GM06990 (cell line): Measurements from ENCODE around the gene OPN4.
"Not testable (repeated sequence)": the region's sequence is repeated elsewhere in the genome, so short reads cannot be mapped to it uniquely, and the experiment has no call there.

Experiments
- DNase-seq: peaks from one replicate; pipeline ENCODE4 v3.0.0-alpha.2; 2011; ENCODE audit not compliant: insufficient read length; ENCODE audit errors: extremely low read depth
- H3K27me3 ChIP-seq: replicated peaks from 2 replicates; pipeline ENCODE4 v1.6.0; 2011; ENCODE audit warnings: low read length; ENCODE audit not compliant: control insufficient read depth, insufficient read depth
- H3K36me3 ChIP-seq: 2 replicates; pipeline ENCODE4 v1.5.1; 2011; ENCODE audit warnings: low read length; ENCODE audit not compliant: control insufficient read depth, insufficient read depth
- H3K4me3 ChIP-seq: replicated peaks from 2 replicates; pipeline ENCODE4 v1.5.1; 2011; ENCODE audit warnings: low read depth, mild to moderate bottlenecking, control low read depth, low read length
- CTCF ChIP-seq: IDR thresholded peaks from 2 replicates; pipeline ENCODE4 v1.5.1; 2011; ENCODE audit warnings: low read length, control low read depth, mild to moderate bottlenecking, inconsistent platforms; ENCODE audit not compliant: insufficient read depth, poor library complexity, severe bottlenecking

Gene OPN4

GRCh38 chr10:86613905-86614304 is 40.4 kb upstream of the OPN4 start:
- no peak overlapping the region for H3K4me3 ChIP-seq

DNA sequence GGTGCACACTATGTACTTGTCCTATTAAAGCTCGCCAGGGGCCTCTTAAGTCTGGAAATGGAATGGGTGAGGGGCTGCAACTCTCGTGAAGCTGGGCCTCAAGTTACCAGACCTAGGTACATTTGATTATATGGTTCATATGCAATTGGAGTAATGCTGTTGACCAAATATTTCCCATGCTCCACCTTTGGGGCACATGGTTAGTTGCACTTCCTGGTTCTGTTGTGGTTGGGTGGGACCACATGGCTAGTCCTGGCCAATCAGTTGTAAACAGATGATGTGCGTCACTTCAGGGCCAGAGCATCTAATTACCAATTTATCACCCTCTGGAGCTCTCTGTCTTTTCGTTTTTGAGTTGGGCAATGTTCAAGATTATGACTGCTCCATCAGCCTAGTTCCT is 39.5 kb upstream of the OPN4 start:
- no peak overlapping the region for H3K4me3 ChIP-seq
- no peak for TF ChIP-seq CTCF
- no peak for DNase-seq
- H3K36me3 ChIP-seq: no peaks in the 10 kb centered on the region
- no peaks in the 10 kb centered on the region for H3K27me3 ChIP-seq

More at GRCh38 chr10:86613905-86614304, 40.4 kb upstream of the OPN4 start:
- no peak for DNase-seq
- TF ChIP-seq CTCF: no peak
- no peaks in the 10 kb centered on the region for H3K36me3 ChIP-seq
- H3K27me3 ChIP-seq: no peaks in the 10 kb centered on the region

- H3K4me3 ChIP-seq, H3K36me3 ChIP-seq, H3K27me3 ChIP-seq, DNase-seq: not testable (repeated sequence)
These were observed 37.1 kb upstream of the OPN4 start for GRCh38 chr10:86617278-86617677.

DNA sequence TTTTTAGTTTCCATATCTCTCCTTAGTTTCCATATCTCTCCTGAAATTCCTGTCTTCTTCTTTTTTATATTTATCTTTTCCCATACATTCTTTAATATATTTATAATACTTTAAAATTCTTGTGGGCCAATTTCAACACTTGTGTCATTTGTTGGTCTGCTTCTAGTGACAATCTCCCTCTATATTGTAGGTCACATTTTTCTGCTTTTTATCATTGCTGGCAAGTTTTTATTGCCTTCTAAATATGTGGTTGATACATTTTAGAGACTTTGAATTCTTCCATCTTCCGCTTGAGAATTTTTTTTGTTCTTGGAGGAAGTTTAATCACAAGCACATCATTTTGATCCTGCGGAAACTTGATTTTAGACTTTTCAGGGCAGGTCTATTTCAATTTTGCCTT is 26.0 kb upstream of the OPN4 start:
- no peak for TF ChIP-seq CTCF
- no peak overlapping the region for H3K4me3 ChIP-seq
- DNase-seq: no peak
- no peaks in the 10 kb centered on the region for H3K36me3 ChIP-seq
- H3K27me3 ChIP-seq: no peaks in the 10 kb centered on the region; the same call in 1 of the 2 replicates

DNA sequence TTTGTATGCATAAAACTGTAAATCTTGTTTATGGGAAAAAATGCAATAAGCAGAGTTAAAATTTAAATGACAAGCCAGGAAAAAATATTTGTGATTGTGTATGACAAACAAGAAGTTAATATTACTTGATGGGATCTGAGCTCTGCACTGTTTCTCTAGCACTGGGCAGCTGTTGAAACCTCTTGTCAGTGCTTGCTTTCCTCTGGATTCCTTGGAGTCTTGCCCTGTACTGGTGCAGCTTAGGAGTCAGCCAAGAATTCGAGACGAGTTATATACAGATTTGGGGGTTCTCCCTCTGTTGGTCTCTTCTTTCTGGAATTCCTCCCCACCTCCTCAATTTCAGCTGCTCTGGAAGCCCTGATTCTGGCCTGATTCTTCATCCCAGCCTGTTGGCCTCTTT is 24.3 kb upstream of the OPN4 start:
- no peak for TF ChIP-seq CTCF
- Histone ChIP-seq H3K27me3 (no peaks in the 10 kb centered on the region; the same call in none of the 2 replicates), H3K36me3 (no peaks in the 10 kb centered on the region), H3K4me3 (no peak overlapping the region)
- DNase-seq: no peak

DNA sequence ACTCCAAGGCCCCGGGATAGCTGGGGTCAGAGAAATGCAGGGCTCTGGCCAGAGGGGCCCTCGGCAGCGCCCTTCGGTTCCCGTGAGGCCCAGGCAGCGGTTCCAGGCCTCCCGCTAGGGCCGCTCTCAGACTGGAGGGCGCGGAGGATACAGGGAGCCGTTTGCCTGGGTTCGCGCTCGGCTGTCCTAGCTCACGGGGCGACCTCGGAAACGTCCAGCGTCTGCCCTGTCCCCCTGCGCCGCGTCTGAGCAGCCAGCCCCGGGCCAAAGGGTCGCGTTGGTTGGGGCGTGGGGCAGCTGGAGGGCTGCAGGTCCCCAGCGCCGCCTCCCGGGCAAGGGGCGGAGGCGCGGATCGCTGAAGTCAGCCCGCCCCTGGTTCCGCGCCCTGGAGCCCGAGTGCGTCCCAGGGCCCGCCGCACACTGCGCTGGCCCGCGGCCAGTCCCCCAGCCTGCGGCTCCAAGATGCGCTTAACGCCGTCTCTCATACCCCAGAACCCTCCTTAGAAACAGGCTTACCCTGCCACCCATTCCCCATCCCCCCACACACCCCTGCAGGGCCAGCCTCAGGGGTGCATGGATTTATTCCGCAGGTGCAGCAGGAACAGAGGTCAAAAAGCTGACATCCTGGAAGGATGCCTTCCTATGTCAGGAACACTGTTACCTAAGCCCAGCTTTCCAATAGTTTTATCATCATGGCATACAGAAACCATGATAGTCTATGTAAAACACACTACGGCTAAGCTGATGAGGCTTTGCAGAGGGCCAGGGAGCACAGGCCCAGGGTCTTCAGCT is 22.1 kb upstream of the OPN4 start:
- H3K36me3 ChIP-seq: no peaks in the 10 kb centered on the region
- no peaks in the 10 kb centered on the region; the same call in 1 of the 2 replicates for H3K27me3 ChIP-seq
- no peak overlapping the region for H3K4me3 ChIP-seq
- no peak for TF ChIP-seq CTCF
- DNase-seq: no peak
